Activated gamma-delta T cell (primary cell): ENCODE data around the gene PCDHGB6.
"Not testable (repeated sequence)": the region's sequence is repeated elsewhere in the genome, so short reads cannot be mapped to it uniquely, and the experiment has no call there.

Experiments
- DNase-seq: peaks from one replicate; lab custom pipeline; 2025; lab: John Stamatoyannopoulos, UW
- total RNA-seq, 2 donors: gene quantifications; one replicate each; lab custom pipeline; 2026; lab: John Stamatoyannopoulos, UW

Gene PCDHGB6
- total RNA-seq: 0.05 to 0.83 reads per million in 2 donors

DNA sequence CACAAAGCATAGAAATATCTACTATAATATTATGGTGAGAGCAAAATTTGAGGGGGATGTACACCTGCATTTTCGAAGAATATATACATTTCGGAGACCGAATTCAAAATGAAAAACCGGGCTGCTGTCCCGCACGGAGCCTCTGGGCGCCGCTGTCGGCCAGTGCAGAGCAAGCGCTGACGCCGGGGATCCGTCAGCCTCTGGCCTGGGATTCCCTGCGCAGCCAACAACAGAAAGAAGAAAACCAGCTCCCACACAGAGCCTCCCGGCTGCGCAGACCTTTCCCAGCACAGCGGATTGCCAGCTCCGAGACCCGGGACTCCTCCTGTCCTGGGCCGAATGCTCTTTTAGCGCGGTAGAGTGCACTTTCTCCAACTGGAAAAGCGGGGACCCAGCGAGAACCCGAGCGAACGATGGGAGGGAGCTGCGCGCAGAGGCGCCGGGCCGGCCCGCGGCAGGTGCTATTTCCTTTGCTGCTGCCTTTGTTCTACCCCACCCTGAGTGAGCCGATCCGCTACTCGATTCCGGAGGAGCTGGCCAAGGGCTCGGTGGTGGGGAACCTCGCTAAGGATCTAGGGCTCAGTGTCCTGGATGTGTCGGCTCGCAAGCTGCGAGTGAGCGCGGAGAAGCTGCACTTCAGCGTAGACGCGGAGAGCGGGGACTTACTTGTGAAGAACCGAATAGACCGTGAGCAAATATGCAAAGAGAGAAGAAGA, at the start of gene PCDHGB6:
Gene PCDHGB6, plus strand, starts transcription at position 232 of the 716 bp plus-strand sequence. Its CDS starts 182 bp downstream, at position 414.
- DNase-seq: not testable (repeated sequence)

DNA sequence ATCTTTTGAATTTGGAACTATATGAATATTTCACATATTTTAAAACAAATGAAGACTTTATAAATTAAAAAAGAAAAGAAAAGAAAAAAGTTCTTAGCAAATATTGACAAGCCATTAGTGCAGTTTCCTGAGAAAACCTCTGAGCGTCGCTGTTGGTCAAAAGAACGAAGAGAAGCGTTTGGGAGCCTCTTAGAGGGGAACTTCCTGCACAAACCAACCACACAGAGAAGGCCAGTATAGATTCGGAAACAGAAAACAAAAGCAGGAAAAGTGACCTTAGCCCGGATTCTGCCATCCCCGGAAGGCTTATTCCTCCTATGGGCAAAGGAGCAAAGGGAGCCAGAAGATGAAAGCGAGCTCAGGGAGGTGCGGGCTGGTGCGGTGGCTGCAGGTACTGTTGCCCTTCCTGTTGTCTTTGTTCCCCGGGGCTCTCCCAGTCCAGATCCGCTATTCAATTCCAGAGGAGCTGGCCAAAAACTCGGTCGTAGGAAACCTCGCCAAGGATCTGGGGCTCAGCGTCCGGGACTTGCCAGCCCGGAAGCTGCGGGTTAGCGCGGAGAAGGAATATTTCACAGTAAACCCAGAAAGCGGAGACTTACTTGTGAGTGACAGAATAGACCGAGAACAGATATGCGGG, 47.9 kb upstream of the PCDHGB6 start, which contains the start of gene PCDHGB2:
Gene PCDHGB2, plus strand, starts transcription at position 205 of the 637 bp plus-strand sequence. Its CDS starts 142 bp downstream, at position 347.
- DNase-seq: no peak

DNA sequence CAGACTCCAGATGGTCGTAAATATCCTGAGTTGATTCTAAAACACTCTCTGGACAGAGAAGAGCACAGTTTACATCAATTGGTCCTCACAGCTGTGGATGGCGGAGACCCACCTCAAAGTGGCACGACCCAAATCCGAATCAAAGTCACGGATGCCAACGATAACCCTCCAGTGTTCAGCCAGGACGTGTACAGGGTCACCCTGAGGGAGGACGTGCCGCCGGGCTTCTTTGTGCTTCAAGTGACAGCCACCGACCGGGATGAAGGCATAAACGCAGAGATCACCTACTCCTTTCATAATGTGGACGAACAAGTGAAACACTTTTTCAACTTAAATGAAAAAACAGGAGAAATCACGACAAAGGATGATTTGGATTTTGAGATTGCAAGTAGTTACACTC, 47.1 kb upstream of the PCDHGB6 start:
- DNase-seq: no peak

DNA sequence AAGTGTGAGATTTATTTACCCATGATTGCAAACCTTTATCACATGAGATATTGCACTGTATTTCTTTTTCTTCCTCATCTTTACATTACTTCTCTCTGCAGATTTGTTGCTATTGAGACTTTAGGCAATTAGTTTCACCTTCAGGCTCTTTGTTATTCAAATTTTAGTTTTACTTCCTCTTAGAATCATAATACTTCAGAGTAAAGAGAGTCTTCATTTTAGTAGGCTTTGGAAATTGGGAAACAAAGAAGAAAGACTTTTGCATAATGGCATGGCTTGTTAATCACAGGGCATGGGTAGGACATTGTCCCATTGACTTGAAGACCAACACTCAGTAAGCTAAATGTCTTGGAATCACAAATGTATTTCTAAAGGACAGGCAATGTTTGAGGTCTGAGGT, 45.1 kb upstream of the PCDHGB6 start:
- no peak for DNase-seq

DNA sequence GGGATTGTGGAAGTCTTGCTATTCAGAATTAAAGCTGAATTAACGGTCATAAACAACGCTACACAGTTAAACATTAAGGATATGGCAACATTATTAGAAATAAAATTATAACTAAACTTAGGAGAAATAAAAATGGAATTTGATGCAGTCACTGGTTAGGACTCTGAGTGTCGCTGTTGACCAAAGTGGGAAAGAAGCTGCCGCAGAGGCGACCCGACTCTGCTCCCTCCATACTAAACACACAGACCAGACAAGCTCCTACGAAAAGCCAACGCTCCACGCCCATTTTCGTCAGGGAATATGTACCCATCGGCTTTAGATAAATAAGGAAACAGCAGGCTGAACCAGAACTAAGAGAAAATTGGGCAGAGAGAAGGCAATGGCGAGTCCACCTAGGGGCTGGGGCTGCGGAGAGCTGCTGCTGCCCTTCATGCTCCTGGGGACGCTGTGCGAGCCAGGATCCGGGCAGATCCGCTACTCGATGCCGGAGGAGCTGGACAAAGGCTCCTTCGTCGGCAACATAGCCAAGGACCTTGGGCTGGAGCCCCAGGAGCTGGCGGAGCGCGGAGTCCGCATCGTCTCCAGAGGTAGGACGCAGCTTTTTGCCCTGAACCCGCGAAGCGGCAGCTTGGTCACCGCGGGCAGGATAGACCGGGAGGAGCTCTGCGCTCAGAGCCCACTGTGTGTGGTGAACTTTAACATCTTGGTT, 43.7 kb upstream of the PCDHGB6 start, which contains the start of gene PCDHGA5:
Gene PCDHGA5, plus strand, starts transcription at position 211 of the 709 bp plus-strand sequence. Its CDS starts 169 bp downstream, at position 380.
- DNase-seq: no peak

DNA sequence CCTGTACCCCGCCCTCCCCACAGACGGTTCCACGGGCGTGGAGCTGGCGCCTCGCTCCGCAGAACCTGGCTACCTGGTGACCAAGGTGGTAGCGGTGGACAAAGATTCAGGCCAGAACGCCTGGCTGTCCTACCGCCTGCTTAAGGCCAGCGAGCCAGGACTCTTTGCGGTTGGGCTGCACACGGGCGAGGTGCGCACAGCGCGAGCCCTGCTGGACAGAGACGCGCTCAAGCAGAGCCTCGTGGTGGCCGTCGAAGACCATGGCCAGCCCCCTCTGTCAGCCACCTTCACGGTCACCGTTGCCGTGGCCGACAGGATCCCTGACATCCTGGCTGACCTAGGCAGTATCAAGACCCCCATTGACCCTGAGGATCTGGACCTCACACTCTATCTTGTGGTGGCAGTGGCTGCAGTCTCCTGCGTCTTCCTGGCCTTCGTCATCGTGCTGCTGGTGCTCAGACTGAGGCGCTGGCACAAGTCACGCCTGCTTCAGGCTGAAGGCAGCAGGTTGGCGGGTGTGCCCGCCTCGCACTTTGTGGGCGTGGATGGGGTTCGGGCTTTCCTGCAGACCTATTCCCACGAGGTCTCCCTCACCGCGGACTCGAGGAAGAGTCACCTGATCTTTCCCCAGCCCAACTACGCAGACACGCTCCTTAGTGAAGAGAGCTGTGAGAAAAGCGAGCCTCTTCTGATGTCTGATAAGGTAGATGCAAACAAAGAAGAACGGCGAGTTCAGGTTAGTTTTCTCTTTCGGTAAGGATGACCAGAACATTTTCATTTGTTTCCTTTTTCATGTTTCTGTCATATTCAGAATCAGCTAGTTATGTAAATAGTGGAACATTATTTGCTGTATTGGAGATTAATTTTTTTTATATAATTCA, 41.6 kb upstream of the PCDHGB6 start:
- no peak for DNase-seq

DNA sequence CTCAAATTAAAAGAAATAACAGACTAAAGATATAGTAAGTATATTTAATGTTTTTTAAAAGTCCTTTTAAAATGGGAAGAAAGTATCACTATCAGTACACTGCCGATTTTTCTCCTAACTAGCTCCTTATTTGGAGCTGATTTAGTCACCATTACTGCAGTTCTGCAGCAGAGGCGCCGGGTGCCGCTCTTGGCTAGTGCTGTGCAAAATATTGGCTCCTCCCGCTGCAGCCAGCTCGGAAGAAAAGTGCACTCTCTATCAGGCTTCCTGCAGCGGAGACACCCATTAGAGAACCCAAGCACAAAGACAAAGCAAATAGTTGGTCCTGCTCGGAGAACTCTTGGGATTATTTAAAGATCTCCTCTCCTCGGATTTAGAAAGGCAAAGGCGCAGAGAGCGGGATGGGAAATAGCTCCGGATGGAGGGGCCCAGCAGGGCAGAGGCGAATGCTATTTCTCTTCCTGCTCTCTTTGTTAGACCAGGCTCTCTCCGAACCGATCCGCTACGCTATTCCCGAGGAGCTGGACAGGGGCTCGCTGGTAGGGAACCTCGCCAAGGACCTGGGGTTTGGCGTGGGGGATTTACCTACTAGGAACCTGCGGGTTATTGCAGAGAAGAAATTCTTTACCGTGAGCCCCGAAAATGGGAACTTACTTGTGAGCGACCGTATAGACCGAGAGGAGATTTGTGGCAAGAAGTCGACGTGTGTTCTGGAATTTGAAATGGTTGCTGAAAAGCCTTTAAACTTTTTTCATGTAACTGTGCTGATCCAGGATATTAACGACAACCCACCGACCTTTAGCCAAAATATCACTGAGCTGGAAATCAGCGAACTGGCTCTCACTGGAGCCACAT, 37.6 kb upstream of the PCDHGB6 start, which contains the start of gene PCDHGB3:
Gene PCDHGB3, plus strand, starts transcription at position 249 of the 855 bp plus-strand sequence. Its CDS starts 153 bp downstream, at position 402.
- DNase-seq: no peak

DNA sequence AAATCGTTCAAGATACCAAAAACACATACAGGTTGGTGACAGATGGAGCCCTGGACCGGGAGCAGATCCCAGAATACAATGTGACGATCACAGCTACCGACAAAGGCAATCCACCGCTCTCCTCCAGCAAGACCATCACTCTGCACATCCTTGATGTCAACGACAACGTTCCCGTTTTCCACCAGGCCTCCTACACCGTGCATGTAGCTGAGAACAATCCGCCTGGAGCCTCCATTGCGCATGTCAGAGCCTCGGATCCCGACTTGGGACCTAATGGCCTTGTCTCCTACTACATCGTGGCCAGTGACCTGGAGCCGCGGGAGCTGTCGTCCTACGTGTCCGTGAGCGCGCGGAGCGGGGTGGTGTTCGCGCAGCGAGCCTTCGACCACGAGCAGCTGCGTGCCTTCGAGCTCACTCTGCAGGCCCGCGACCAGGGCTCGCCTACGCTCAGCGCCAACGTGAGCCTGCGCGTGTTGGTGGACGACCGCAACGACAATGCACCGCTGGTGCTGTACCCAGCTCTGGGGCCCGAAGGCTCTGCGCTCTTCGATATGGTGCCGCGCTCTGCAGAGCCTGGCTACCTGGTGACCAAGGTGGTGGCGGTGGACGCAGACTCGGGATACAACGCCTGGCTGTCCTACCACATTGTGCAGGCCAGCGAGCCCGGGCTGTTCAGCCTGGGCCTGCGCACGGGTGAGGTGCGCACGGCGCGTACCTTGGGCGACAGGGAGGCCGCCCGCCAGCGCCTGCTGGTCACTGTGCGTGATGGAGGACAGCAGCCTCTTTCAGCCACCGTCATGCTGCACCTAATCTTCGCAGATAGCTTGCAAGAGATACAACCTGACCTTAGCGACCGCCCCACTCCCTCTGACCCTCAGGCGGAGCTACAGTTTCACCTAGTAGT, 36.0 kb upstream of the PCDHGB6 start:
- DNase-seq: no peak

DNA sequence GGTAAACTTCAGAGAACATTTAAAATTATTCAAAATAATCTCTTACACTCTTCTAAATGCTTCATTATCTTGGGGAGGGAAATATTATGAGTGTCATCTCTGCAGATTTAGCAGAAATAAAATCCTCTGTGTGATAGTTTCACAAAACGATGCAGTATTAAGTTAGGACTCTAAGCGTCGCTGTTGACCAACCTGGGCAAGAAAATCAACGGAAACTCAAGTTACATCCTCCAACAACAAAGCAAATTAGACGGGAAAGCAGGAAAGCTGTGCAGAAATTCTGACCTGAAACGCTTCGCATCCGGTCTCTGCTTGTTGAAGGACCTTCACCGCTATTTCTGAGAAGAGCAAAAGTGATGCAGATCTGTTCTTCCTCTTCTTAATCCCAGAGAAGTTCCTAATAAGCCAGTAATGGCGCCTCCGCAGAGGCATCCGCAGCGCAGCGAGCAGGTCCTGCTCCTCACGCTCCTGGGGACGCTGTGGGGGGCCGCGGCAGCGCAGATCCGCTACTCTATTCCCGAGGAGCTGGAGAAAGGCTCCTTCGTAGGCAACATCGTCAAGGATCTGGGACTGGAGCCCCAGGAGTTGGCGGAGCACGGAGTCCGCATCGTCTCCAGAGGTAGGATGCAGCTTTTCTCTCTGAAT, 34.0 kb upstream of the PCDHGB6 start, which contains the start of gene PCDHGA6:
Gene PCDHGA6, plus strand, starts transcription at position 219 of the 645 bp plus-strand sequence. Its CDS starts 193 bp downstream, at position 412.
- no peak for DNase-seq

DNA sequence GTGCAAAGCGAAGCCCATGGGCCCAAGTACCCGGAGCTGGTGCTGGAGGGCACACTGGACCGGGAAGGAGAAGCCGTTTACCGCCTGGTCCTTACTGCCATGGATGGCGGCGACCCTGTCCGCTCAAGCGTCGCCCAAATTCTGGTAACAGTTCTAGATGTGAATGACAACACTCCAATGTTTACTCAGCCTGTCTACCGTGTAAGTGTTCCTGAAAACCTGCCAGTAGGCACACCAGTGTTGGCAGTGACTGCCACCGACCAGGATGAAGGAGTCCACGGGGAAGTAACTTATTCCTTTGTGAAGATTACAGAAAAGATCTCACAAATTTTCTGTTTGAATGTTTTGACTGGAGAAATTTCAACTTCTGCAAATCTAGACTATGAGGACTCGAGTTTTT, 33.2 kb upstream of the PCDHGB6 start:
- DNase-seq: no peak

DNA sequence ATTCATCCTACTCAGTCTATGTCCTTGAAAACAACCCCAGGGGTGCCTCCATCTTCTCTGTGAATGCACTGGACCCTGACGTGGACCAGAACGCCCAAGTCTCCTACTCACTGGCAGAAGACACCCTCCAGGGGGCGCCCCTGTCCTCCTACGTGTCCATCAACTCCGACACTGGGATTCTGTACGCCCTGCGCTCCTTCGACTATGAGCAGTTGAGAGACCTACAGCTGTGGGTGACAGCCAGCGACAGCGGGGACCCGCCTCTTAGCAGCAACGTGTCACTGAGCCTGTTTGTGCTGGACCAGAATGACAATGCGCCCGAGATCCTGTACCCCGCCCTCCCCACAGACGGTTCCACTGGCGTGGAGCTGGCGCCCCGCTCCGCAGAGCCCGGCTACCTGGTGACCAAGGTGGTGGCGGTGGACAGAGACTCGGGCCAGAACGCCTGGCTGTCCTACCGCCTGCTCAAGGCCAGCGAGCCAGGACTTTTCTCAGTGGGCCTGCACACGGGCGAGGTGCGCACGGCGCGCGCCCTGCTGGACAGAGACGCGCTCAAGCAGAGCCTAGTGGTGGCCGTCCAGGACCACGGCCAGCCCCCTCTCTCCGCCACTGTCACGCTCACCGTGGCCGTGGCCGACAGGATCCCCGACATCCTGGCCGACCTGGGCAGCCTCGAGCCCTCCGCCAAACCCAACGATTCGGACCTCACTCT, 32.2 kb upstream of the PCDHGB6 start:
- not testable (repeated sequence) for DNase-seq

DNA sequence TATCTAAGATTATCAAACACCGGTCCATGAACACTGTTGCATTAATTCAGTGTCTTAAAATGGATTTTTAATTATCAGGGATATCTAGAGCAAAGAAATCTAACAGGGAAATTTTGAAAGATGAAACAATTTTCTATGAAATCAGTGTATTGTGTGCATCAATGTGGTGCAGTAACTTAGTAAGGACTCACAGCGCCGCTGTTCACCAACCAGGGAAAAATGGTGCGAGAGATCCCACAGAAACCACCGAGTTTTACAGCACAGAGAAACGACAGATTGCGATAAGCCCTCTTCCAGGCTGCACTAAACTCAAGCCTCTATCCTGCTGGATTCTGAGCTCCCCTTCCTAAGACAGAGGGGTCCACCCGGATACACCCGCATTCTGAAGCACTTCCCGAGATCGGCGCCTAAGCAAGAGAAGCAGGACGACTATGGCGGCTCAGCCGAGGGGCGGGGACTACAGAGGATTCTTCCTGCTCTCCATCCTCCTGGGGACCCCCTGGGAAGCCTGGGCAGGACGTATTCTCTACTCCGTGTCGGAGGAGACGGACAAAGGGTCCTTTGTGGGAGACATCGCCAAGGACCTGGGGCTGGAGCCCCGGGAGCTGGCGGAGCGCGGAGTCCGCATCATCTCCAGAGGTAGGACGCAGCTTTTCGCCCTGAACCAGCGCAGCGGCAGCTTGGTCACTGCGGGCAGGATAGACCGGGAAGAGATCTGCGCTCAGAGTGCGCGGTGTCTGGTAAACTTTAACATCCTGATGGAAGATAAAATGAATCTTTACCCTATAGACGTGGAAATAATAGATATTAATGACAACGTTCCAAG, 25.1 kb upstream of the PCDHGB6 start, which contains the start of gene PCDHGA7:
Gene PCDHGA7, plus strand, starts transcription at position 274 of the 826 bp plus-strand sequence. Its CDS starts 158 bp downstream, at position 432.
- no peak for DNase-seq

DNA sequence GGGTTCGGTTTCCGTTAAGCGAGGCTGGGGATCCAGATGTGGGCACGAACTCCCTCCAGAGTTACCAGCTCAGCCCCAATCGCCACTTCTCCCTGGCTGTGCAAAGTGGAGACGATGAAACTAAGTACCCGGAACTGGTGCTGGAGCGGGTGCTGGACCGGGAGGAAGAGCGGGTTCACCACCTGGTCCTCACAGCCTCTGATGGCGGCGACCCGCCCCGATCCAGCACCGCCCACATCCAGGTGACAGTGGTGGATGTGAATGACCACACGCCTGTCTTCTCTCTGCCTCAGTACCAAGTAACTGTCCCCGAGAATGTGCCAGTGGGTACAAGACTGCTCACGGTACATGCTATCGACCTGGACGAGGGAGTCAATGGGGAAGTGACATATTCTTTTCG, 24.5 kb upstream of the PCDHGB6 start:
- DNase-seq: no peak

DNA sequence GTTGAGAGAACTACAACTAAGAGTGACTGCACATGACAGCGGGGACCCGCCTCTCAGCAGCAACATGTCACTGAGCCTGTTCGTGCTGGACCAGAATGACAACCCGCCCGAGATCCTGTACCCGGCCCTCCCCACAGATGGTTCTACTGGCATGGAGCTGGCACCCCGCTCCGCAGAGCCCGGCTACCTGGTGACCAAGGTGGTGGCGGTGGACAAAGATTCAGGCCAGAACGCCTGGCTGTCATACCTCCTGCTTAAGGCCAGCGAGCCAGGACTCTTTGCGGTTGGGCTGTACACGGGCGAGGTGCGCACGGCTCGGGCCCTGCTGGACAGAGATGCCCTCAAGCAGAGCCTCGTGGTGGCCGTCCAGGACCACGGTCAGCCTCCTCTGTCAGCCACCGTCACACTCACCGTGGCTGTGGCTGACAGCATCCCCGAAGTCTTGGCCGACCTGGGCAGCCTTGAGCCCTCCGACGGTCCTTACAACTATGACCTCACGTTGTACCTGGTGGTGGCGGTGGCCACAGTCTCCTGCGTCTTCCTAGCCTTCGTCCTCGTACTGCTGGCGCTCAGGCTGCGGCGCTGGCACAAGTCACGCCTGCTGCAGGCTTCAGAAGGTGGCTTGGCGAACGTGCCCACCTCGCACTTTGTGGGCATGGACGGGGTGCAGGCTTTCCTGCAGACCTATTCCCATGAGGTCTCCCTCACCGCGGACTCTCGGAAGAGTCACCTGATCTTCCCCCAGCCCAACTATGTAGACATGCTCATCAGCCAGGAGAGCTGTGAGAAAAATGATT, 23.2 kb upstream of the PCDHGB6 start:
- no peak for DNase-seq

DNA sequence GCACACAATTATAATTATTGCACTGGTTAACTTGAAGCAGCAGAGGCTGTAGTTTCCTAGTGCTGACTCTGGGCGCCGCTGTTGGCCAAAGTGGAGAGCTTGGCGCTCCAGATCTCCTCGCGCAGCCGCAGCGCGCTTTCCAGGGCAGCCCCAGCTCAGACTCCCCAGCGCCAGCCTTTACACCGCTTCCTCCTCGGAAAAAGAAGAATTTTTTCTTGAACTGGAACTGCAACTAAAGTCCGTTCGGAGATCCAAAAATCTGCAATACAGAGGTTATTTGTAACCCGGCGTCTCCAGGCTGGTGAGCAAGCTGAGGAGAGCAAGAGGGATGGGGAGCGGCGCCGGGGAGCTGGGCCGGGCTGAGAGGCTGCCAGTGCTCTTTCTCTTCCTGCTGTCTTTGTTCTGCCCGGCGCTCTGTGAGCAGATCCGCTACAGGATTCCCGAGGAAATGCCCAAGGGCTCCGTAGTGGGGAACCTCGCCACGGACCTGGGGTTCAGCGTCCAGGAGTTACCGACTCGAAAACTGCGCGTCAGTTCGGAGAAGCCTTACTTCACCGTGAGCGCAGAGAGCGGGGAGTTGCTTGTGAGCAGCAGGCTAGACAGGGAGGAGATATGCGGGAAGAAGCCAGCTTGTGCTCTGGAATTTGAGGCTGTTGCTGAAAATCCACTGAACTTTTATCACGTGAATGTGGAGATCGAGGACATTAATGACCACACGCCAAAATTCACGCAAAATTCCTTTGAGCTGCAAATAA, 20.1 kb upstream of the PCDHGB6 start, which contains the start of gene PCDHGB4:
Gene PCDHGB4, plus strand, starts transcription at position 142 of the 755 bp plus-strand sequence. Its CDS starts 187 bp downstream, at position 329.
- not testable (repeated sequence) for DNase-seq
